WTC11 (cell line): Measurements from ENCODE around the gene SH3BGRL. TPM values are rescaled to one million over a fixed set of nuclear protein-coding genes. Genes with fewer than 3 reads are reported as not detected.
A peak's percentile ranks its signal among the peaks of the same experiment; 100 is the strongest.
"Not testable (repeated sequence)": the region's sequence is repeated elsewhere in the genome, so short reads cannot be mapped to it uniquely, and the experiment has no call there.

ENCODE experiments used
- ATAC-seq: fragments of 200-7000 bp; cut with Tn5 transposase; 2 replicates; pipeline ENCODE4 v1.10.0; 2021; ENCODE audit warnings: mild to moderate bottlenecking, moderate library complexity
- CTCF ChIA-PET: fragments of 300-600 bp; sonication (Branson Sonifier 250); formaldehyde crosslinking; loops from one replicate; lab custom pipeline; 2021; ENCODE audit warnings: antibody characterized with exemption; lab: Charles Lee
- POLR2A ChIA-PET: fragments of 350-600 bp; sonication (Branson Sonifier 250); formaldehyde crosslinking; loops from one replicate; lab custom pipeline; 2021; ENCODE audit warnings: antibody characterized with exemption; lab: Charles Lee
- DNase-seq: peaks from one replicate; pipeline ENCODE4 v3.0.0; 2021; ENCODE audit warnings: low spot score
- H3K27ac Mint-ChIP-seq: 2 replicates; pipeline ENCODE4 v1.8.0; 2021; ENCODE audit warnings: mixed read lengths
- H3K27me3 Mint-ChIP-seq: 2 replicates; pipeline ENCODE4 v1.8.0; 2021; ENCODE audit warnings: low read depth, mild to moderate bottlenecking, moderate library complexity, mixed read lengths
- H3K36me3 Mint-ChIP-seq: 2 replicates; pipeline ENCODE4 v1.8.0; 2021; ENCODE audit warnings: mixed read lengths
- H3K4me1 Mint-ChIP-seq: 2 replicates; pipeline ENCODE4 v1.8.0; 2022; ENCODE audit warnings: mixed read lengths
- H3K4me3 Mint-ChIP-seq: 2 replicates; pipeline ENCODE4 v1.8.0; 2021; ENCODE audit warnings: mild to moderate bottlenecking, moderate library complexity, mixed read lengths
- H3K9me3 Mint-ChIP-seq: 2 replicates; pipeline ENCODE4 v1.8.0; 2021; ENCODE audit warnings: mixed read lengths
- ARID4B ChIP-seq: sonication (generic); formaldehyde crosslinking; IDR thresholded peaks from 2 replicates; pipeline ENCODE4 v1.8.0; 2023; ENCODE audit warnings: missing genetic modification reagents, mild to moderate bottlenecking, borderline replicate concordance
- CREM ChIP-seq: sonication (generic); formaldehyde crosslinking; IDR thresholded peaks from 2 replicates; pipeline ENCODE4 v1.8.1; 2022; ENCODE audit warnings: mild to moderate bottlenecking, missing genetic modification reagents, moderate library complexity
- ELF4 ChIP-seq: sonication (generic); formaldehyde crosslinking; IDR thresholded peaks from 2 replicates; pipeline ENCODE4 v1.8.1; 2022; ENCODE audit warnings: low read depth, mild to moderate bottlenecking, moderate library complexity, missing genetic modification reagents
- ERG ChIP-seq: fragments of 250-450 bp; sonication (Bioruptor Pico); IDR thresholded peaks from 2 replicates; pipeline ENCODE4 v1.8.0; 2021; ENCODE audit warnings: mild to moderate bottlenecking
- JUN ChIP-seq: sonication (generic); formaldehyde crosslinking; IDR thresholded peaks from 2 replicates; pipeline ENCODE4 v1.8.0; 2023; ENCODE audit warnings: mild to moderate bottlenecking, missing genetic modification reagents
- NFATC4 ChIP-seq: fragments of 250-450 bp; sonication (Bioruptor Pico); IDR thresholded peaks from 2 replicates; pipeline ENCODE4 v1.9.0; 2021; ENCODE audit warnings: mild to moderate bottlenecking
- NR2C2 ChIP-seq: sonication (generic); formaldehyde crosslinking; IDR thresholded peaks from 2 replicates; pipeline ENCODE4 v1.8.0; 2022; ENCODE audit warnings: mild to moderate bottlenecking, missing genetic modification reagents
- NR3C1 ChIP-seq: sonication (generic); formaldehyde crosslinking; conservative IDR thresholded peaks from 2 replicates; pipeline ENCODE4 v1.8.1; 2023; ENCODE audit warnings: low read depth, mild to moderate bottlenecking, missing genetic modification reagents
- OVOL2 ChIP-seq: fragments of 250-450 bp; sonication (Bioruptor Pico); IDR thresholded peaks from 2 replicates; pipeline ENCODE4 v1.9.0; 2021; ENCODE audit warnings: mild to moderate bottlenecking, borderline replicate concordance
- ZBTB21 ChIP-seq: sonication (generic); formaldehyde crosslinking; IDR thresholded peaks from 2 replicates; pipeline ENCODE4 v1.8.1; 2023; ENCODE audit warnings: mild to moderate bottlenecking, missing genetic modification reagents, borderline replicate concordance
- ZNF232 ChIP-seq: sonication (generic); formaldehyde crosslinking; IDR thresholded peaks from 2 replicates; pipeline ENCODE4 v1.8.0; 2022; ENCODE audit warnings: mild to moderate bottlenecking, missing genetic modification reagents
- ZNF423 ChIP-seq: fragments of 250-450 bp; sonication (Bioruptor Pico); IDR thresholded peaks from 2 replicates; pipeline ENCODE4 v2.1.2; 2022; ENCODE audit warnings: mild to moderate bottlenecking, moderate library complexity
- total RNA-seq: library from RNA; stranded (reverse); gene quantifications from 3 replicates; pipeline ENCODE4 v1.2.3, GENCODE V29; 2021
- TF ChIP-seq, protein P1 (sequence below): sonication (generic); formaldehyde crosslinking; IDR thresholded peaks from 2 replicates; pipeline ENCODE4 v1.8.1; 2022; ENCODE audit warnings: low read depth, missing genetic modification reagents, borderline replicate concordance
- TF ChIP-seq, protein P2 (sequence below): sonication (generic); formaldehyde crosslinking; IDR thresholded peaks from 2 replicates; pipeline ENCODE4 v1.8.0; 2023; ENCODE audit warnings: missing genetic modification reagents
- TF ChIP-seq, protein P3 (sequence below): sonication (generic); formaldehyde crosslinking; IDR thresholded peaks from 2 replicates; pipeline ENCODE4 v1.8.0; 2023; ENCODE audit warnings: mild to moderate bottlenecking, missing genetic modification reagents
- TF ChIP-seq, protein P4 (sequence below): fragments of 250-450 bp; sonication (Bioruptor Pico); IDR thresholded peaks from 2 replicates; pipeline ENCODE4 v1.9.0; 2021; ENCODE audit warnings: moderate library complexity, mild to moderate bottlenecking, inconsistent platforms, borderline replicate concordance

The SH3BGRL gene
- total RNA-seq, 1 experiment from 2014 or later = 37.3 TPM

DNA sequence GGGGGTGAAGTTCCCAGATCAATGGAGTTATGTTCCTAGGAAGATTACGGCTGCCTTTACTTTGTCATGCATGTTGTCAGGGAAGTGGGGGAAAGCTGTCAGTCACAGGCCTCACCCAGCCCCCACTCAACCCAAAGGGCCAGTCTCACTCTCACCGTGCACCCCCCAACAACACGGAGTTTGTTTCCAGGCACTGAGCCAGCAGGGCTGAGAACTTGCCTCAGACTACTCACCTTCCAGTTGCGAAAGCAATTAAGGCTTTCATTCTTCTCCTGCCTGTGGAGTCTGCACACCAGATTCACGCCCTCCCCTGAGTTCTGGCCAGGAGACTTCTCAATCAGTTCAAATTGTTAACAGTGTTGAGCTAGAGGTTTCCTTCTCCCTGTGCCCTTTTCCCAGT lies 114.3 kb downstream of the SH3BGRL start:
- ATAC-seq (no peak), DNase-seq (no peak)
- peaks cover 14% of the 10 kb centered on the region for H3K9me3 Mint-ChIP-seq
- H3K4me3 Mint-ChIP-seq = no peak overlapping the region
- POLR2A ChIA-PET = no interaction called here
- no peaks in the 10 kb centered on the region for H3K27me3 Mint-ChIP-seq
- TF ChIP-seq, protein P1, sequence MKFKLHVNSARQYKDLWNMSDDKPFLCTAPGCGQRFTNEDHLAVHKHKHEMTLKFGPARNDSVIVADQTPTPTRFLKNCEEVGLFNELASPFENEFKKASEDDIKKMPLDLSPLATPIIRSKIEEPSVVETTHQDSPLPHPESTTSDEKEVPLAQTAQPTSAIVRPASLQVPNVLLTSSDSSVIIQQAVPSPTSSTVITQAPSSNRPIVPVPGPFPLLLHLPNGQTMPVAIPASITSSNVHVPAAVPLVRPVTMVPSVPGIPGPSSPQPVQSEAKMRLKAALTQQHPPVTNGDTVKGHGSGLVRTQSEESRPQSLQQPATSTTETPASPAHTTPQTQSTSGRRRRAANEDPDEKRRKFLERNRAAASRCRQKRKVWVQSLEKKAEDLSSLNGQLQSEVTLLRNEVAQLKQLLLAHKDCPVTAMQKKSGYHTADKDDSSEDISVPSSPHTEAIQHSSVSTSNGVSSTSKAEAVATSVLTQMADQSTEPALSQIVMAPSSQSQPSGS (CRISPR knock-in tag) = no peak
- TF ChIP-seq, protein P2, sequence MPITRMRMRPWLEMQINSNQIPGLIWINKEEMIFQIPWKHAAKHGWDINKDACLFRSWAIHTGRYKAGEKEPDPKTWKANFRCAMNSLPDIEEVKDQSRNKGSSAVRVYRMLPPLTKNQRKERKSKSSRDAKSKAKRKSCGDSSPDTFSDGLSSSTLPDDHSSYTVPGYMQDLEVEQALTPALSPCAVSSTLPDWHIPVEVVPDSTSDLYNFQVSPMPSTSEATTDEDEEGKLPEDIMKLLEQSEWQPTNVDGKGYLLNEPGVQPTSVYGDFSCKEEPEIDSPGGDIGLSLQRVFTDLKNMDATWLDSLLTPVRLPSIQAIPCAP (CRISPR knock-in tag) = no peak
- TF ChIP-seq OVOL2 (CRISPR knock-in tag) (no peak), NFATC4 (CRISPR knock-in tag) (no peak), ZBTB21 (CRISPR knock-in tag) (no peak), ELF4 (CRISPR knock-in tag) (no peak), ZNF423 (no peak), ERG (CRISPR knock-in tag) (no peak), NR2C2 (CRISPR knock-in tag) (no peak), CREM (CRISPR knock-in tag) (no peak), JUN (no peak)
- TF ChIP-seq, protein P3, sequence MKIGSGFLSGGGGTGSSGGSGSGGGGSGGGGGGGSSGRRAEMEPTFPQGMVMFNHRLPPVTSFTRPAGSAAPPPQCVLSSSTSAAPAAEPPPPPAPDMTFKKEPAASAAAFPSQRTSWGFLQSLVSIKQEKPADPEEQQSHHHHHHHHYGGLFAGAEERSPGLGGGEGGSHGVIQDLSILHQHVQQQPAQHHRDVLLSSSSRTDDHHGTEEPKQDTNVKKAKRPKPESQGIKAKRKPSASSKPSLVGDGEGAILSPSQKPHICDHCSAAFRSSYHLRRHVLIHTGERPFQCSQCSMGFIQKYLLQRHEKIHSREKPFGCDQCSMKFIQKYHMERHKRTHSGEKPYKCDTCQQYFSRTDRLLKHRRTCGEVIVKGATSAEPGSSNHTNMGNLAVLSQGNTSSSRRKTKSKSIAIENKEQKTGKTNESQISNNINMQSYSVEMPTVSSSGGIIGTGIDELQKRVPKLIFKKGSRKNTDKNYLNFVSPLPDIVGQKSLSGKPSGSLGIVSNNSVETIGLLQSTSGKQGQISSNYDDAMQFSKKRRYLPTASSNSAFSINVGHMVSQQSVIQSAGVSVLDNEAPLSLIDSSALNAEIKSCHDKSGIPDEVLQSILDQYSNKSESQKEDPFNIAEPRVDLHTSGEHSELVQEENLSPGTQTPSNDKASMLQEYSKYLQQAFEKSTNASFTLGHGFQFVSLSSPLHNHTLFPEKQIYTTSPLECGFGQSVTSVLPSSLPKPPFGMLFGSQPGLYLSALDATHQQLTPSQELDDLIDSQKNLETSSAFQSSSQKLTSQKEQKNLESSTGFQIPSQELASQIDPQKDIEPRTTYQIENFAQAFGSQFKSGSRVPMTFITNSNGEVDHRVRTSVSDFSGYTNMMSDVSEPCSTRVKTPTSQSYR (CRISPR knock-in tag) = no peak
- TF ChIP-seq, protein P4, sequence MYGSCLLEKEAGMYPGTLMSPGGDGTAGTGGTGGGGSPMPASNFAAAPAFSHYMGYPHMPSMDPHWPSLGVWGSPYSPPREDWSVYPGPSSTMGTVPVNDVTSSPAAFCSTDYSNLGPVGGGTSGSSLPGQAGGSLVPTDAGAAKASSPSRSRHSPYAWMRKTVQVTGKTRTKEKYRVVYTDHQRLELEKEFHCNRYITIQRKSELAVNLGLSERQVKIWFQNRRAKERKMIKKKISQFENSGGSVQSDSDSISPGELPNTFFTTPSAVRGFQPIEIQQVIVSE (CRISPR knock-in tag) = no peak
- no peaks in the 10 kb centered on the region; the same call in 1 of the 2 replicates for H3K36me3 Mint-ChIP-seq
- peaks cover 6% of the 10 kb centered on the region for H3K4me1 Mint-ChIP-seq
- CTCF ChIA-PET = interaction anchor here (0.7 kb wide), 1 partner anchor 92 kb away, joined by 3 read pairs; no protein-coding TSS in a partner anchor
- no peak overlapping the region for H3K27ac Mint-ChIP-seq

DNA sequence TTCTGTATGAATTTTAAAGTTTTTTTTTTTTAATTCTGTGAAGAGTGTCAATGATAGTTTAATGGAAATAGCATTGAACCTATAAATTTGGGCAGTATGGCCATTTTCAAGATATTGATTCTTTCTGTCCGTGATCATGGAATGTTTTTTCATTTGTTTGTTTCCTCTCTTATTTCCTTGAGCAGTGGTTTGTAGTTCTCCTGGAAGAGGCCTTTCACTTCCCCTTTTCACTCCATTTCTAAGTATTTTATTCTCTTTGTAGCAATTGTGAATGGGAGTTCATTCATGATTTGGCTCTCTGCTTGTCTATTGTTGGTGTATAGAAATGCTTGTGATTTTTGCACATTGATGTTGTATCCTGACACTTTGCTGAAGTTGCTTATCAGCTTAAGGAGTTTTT lies 129.8 kb downstream of the SH3BGRL start:
- H3K4me3 Mint-ChIP-seq, H3K27me3 Mint-ChIP-seq, ATAC-seq, H3K27ac Mint-ChIP-seq, DNase-seq, POLR2A ChIA-PET, H3K4me1 Mint-ChIP-seq, H3K36me3 Mint-ChIP-seq, CTCF ChIA-PET, H3K9me3 Mint-ChIP-seq: not testable (repeated sequence)

DNA sequence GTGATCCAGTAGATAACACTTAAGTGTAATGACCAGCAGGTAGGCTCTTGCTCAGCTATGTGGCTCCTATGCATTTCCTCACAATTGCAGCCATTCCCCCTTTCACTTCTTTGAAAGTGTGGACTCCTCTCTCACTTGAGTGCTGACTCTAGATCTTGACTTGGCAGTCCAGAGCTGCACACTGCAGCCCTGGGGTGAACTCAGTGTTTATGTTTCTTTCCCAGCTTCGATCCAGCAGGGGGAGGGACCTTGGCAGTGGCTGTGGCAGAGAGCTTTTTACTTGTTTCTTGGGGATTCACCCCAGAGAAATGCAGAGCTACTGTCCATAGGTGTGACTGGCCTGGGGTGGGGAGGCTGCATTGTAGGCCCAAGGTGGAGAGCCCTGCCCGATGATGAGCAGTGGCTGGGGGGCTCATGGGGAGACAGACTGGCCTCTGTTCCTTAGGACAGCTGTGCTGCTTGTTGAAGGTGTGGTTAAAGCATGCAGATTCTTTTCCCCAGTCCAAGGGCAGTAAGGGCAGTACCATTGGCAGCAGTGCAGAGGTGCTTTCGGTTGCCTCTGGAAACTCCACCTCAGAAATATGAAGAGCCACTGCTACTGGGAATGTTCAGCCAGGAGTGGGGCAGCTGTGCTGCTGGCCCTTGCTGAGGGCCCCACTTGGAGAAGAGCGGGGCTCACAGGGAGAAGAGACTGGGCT lies 134.7 kb downstream of the SH3BGRL start:
- Mint-ChIP-seq H3K36me3 (no peaks in the 10 kb centered on the region), H3K4me3 (no peak overlapping the region), H3K27me3 (no peaks in the 10 kb centered on the region), H3K9me3 (peaks cover 5% of the 10 kb centered on the region; the same call in 1 of the 2 replicates), H3K4me1 (peaks cover 17% of the 10 kb centered on the region), H3K27ac (peak overlapping the region; percentile 46; the same call in 1 of the 2 replicates)
- CTCF ChIA-PET = interaction anchor here (1.0 kb wide), 1 partner anchor 56 kb away, joined by 3 read pairs; no protein-coding TSS in a partner anchor
- POLR2A ChIA-PET = no interaction called here
- ATAC-seq (peak; percentile 26; the same call in 1 of the 2 replicates), DNase-seq (no peak)
- TF ChIP-seq ERG (CRISPR knock-in tag) (no peak), ARID4B (no peak), ZNF232 (CRISPR knock-in tag) (no peak), NR3C1 (CRISPR knock-in tag) (no peak)
